DLD1 (cell line): ENCODE data around the gene PSPH.

Experiments
- in situ Hi-C: cut with HindIII; loops from 2 replicates; pipeline ENCODE4 v1.10.0; 2017; ENCODE audit warnings: low sequenced_read_pairs

The PSPH gene

GRCh38 chr7:56007167-56007652, 44.0 kb downstream of the PSPH start:
- in situ Hi-C loops = no loop called here

DNA sequence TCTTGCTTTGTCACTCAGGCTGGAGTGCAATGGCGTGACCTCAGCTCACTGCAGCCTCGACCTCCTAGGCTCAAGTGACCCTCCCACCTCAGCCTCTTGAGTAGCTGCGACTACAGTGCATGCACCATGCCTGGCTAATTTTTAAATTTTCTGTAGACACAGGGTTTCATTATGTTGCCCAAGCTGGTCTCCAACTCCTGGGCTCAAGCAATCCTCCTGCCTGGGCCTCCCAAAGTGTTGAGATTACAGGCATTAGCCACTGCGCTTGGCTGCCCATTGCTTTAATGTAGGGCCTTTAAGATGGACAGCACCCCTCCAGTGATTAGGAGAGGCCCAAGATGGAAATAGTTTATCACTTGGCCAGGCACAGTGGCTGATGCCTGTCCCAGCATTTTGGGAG, 47.5 kb downstream of the PSPH start:
- in situ Hi-C loops = no loop called here

DNA sequence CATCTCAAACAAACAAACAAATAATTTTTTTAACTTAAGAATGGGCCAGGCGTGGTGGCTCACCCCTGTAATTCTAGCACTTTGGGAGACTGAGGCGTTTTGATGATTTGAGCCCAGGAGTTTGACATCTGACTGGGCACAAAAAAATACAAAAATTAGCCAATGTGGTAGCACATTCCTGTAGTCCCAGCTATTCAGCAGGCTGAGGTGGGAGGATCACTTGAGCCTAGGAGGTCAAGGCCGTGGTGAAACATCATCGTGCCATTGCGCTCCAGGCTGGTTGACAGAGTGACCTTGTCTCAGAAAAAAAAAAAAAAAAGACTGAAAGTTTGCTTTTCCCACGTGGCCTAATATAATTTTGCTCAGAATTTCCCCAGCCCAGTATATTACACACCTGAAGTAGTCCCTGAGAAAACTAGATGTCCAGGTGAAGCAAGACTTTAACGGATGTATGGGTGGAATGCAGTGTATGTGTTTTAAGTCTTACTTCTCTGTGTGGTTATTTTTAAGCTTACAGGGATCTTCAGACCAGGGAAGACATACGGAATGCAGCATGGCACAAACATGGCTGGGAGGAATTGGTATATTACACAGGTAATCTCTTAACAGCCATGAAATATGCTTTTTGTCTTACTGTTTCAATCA, 54.3 kb downstream of the PSPH start:
- in situ Hi-C loops = no loop called here

DNA sequence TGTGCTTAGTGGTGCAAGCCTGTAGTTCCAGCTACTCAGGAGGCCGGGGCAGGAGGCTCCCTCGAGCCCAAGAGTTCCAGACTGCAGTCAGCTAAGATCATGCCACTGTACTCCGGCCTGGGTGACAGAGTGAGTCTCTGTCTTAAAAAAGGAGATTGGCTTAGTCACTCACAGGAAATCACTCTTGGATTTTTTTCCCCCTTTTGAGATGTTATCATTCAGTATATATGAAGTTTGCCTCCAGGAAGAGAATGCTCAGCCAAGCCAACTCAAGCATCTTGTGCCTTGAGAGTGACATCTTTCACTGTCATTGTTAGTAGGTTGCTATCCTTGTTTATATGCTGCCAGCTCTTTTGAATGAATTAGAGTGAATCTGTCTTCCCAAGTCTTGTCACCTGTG, 58.9 kb downstream of the PSPH start:
- in situ Hi-C loops = no loop called here

DNA sequence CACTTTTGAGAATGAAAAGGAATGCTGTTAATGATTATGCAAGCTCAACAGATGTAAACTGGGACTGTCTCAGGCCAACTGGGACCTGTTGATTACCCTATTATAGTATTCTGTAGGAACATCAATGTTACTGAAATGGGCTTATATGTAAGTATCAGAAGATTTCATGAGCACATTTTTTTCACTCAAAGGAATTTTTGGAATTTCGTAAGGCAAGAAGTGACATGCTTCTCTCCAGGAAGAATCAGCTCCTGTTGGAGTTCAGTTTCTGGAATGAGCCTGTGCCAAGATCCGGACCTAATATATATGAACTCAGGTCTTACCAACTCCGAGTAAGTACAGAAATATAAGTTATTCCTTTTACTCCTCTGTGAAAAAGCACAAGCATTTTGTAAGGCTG, 67.7 kb downstream of the PSPH start:
- in situ Hi-C loops = no loop called here

- in situ Hi-C loops = no loop called here
These were observed 71.0 kb downstream of the PSPH start for GRCh38 chr7:55980266-55980665.

- in situ Hi-C loops = no loop called here
These were observed 73.4 kb downstream of the PSPH start for GRCh38 chr7:55977831-55978230.

DNA sequence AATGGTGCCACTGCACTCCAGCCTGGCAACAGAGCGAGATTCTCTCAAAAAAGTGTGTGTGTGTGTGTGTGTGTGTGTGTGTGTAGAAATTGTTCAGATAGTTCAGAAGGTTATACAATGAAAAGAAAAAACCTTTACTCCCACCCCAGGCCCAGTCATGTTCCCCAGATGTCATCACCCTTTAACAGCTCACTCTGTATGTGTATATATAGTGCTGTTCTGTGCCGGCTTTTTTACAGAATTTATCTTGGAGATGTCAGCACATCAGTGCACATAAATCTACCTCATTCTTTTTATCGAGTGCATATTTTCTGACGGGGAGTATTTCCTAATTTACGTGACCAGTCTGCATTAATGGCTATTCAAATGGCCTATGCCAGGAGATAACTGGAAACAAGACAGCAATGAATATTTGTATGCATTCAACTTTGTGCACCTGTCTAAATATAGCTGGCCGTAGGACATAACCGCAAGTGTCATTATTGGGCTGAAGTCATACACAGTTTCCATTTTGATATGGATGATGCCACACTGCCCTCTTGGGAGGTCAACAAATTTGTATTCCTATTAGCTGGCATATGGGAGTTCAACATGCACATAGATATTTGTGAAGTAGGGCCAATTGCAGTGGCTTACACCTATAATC, 75.1 kb downstream of the PSPH start:
- in situ Hi-C loops = no loop called here

DNA sequence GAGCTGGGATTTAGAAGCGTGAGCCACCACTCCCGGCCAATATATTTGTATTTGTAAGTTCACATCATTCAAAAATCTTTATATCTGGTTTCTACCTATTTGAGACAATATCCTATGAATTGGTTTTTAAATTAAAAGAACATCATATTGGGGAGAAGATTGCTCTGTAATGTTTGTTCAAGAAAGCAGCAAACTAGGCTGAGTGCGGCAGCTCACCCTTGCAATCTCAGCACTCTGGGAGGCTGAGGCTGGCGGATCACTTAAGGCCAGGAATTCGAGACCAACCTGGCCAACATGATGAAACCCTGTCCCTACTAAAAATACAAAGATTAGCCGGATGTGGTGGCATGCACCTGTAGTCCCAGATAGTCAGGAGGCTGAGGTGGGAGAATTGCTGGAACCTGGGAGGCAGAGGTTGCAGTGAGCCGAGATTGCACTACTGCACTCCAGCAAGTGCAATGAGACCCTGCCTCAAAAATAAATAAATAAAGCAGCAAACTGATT, 77.4 kb downstream of the PSPH start:
- in situ Hi-C loops = no loop called here

GRCh38 chr7:55970978-55971377, 80.3 kb downstream of the PSPH start:
- in situ Hi-C loops = no loop called here

DNA sequence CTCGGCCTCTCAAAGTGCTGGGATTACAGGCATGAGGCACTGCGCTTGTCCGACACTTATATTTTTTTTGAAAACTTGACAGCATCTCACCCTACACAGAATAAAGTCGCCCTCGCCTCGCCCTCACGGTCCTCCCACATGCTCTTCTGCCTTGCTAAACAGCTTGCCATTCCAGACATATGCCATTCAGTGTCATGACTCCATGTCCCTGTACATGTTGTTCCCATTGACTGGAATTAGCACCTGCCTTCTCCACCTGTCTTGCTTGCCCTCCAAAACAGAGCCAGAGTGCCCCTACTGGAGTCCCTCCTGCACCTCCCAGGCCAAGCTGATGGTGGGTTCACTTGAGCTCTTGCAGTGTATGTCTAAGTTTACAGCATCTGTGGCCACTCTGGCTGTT, 80.7 kb downstream of the PSPH start:
- in situ Hi-C loops = no loop called here

DNA sequence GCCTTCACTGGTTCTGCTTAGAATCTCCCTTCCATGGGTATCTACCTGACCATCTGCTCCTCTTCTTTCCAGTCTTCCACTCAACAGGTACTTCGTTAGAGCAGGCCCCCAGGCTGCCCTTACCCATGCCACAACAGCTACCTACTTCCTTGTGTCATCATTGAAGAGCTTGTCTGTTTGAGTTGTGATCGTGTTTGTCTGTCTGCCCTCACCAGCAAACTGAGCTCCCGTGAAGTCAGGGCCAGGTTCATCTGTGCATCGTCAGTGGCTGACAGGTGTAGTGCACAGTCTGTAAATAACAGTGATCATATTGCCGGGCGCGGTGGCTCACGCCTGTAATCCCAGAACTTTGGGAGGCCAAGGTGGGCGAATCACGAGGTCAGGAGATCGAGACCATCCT, 81.9 kb downstream of the PSPH start:
- in situ Hi-C loops = no loop called here

DNA sequence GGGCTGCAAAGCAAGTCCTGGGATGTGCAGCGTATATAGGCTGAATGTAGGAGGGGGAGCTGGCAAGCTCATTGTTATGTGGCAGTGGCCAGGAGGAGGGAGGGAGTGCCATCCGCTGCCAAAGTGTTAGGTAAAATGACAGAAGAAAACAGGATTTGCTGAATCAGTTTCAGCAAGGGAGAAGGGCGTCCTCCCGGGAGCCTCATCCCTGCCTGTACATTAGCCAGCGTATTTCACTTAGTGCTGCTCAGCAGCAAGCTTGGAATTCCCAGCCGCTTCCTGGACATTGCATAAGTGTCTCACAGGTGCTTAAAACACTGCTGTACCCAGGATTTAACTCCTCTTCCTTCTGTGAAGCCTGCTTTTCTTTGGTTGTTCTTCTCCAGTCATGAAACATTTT, 84.4 kb downstream of the PSPH start:
- in situ Hi-C loops = no loop called here

DNA sequence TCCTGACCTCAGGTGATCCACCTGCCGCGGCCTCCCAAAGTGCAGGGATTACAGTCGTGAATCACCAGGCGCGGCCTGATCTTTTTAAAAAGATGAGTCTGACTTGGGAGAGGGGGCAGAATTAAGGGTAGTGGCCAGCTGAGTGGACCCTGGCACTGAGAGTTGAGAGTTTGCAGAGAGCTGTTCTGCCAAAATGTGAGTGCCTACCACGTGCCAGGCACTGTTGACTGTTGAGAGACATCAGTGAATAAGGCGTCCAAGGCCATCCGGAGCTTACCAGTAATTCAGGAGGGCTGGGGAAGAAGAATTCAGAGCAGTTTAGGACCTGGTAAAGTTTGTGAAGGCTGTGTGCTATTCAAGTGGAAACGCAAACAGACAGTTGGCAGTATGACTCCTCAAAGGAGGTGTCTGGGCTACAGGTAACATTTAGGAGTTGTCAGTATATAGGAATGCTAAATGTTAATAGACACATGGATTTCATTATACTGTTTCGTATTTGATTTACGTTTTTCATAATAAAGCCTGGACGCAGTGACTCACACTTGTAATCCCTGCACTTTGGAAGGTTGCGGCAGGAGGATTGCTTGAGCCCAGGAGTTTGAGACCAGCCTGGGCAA, 85.3 kb downstream of the PSPH start:
- in situ Hi-C loops = no loop called here

GRCh38 chr7:55965100-55965470, 86.2 kb downstream of the PSPH start:
- in situ Hi-C loops = no loop called here

- in situ Hi-C loops = no loop called here
These were observed 86.8 kb downstream of the PSPH start, which contains the start of gene NIPSNAP2 for GRCh38 chr7:55964261-55965099. TSS of gene NIPSNAP2 (plus strand) at chr7:55964585. CDS start at chr7:55964610, 25 bp downstream.

GRCh38 chr7:55963584-55964168, 87.6 kb downstream of the PSPH start:
- in situ Hi-C loops = no loop called here

- in situ Hi-C loops = no loop called here
These were observed 89.2 kb downstream of the PSPH start for GRCh38 chr7:55962014-55962413.
